AG08396 (cell line): ENCODE data around the gene KRT8.

ENCODE experiments used
- DNase-seq: peaks from one replicate; pipeline ENCODE4 v3.0.0; 2012; ENCODE audit warnings: low spot score, mixed read lengths

Gene KRT8

GRCh38 chr12:52925717-52926595, 21.1 kb upstream of the KRT8 start:
- DNase-seq, result no peak

GRCh38 chr12:52924764-52925716, 20.2 kb upstream of the KRT8 start:
- DNase-seq, result peak; percentile 63

GRCh38 chr12:52921488-52922165, 16.8 kb upstream of the KRT8 start:
- DNase-seq, result no peak

GRCh38 chr12:52920937-52921336, 16.1 kb upstream of the KRT8 start:
- DNase-seq, result no peak

- DNase-seq, result no peak
Observed at GRCh38 chr12:52918784-52919183, 13.9 kb upstream of the KRT8 start.

GRCh38 chr12:52918351-52918750, 13.5 kb upstream of the KRT8 start:
- DNase-seq, result no peak

GRCh38 chr12:52917800-52918199, 12.9 kb upstream of the KRT8 start:
- DNase-seq, result no peak

- DNase-seq, result no peak
Observed at GRCh38 chr12:52916216-52916615, 11.3 kb upstream of the KRT8 start.

GRCh38 chr12:52915637-52916036, 10.8 kb upstream of the KRT8 start:
- no peak for DNase-seq

GRCh38 chr12:52914576-52915121, 9.8 kb upstream of the KRT8 start:
- DNase-seq, result no peak

- DNase-seq, result no peak
Observed at GRCh38 chr12:52913431-52913821, 8.6 kb upstream of the KRT8 start.

GRCh38 chr12:52912711-52913430, 8.0 kb upstream of the KRT8 start:
- no peak for DNase-seq

GRCh38 chr12:52910248-52910883, 5.5 kb upstream of the KRT8 start:
- no peak for DNase-seq

GRCh38 chr12:52909796-52910195, 4.9 kb upstream of the KRT8 start:
- no peak for DNase-seq

GRCh38 chr12:52909331-52909730, 4.5 kb upstream of the KRT8 start:
- no peak for DNase-seq

- no peak for DNase-seq
Observed at GRCh38 chr12:52907092-52907810, 2.4 kb upstream of the KRT8 start.

GRCh38 chr12:52906191-52906601, 1.3 kb upstream of the KRT8 start:
- DNase-seq, result no peak

GRCh38 chr12:52903855-52904508, 894 bp downstream of the KRT8 start:
- DNase-seq, result peak; percentile 45

GRCh38 chr12:52903285-52903854, 1.5 kb downstream of the KRT8 start:
- DNase-seq, result peak; percentile 88
